Tongue (tissue), 2 donors: ENCODE measurements around the gene CTTN. TPM values are rescaled to one million over a fixed set of nuclear protein-coding genes. Genes with fewer than 3 reads are reported as not detected.
"Not testable (repeated sequence)": the region's sequence is repeated elsewhere in the genome, so short reads cannot be mapped to it uniquely, and the experiment has no call there.

ENCODE experiments used
- DNase-seq: peaks from one replicate; pipeline ENCODE4 v3.0.0-alpha.2; 2015
- total RNA-seq: library from RNA; depleted of rRNA; stranded (reverse); fragments of >200 nt; gene quantifications from one replicate; pipeline ENCODE4 v1.2.3, GENCODE V29; 2014

CTTN gene
- total RNA-seq, 1 donor from 2014 or later, result 198 TPM

DNA sequence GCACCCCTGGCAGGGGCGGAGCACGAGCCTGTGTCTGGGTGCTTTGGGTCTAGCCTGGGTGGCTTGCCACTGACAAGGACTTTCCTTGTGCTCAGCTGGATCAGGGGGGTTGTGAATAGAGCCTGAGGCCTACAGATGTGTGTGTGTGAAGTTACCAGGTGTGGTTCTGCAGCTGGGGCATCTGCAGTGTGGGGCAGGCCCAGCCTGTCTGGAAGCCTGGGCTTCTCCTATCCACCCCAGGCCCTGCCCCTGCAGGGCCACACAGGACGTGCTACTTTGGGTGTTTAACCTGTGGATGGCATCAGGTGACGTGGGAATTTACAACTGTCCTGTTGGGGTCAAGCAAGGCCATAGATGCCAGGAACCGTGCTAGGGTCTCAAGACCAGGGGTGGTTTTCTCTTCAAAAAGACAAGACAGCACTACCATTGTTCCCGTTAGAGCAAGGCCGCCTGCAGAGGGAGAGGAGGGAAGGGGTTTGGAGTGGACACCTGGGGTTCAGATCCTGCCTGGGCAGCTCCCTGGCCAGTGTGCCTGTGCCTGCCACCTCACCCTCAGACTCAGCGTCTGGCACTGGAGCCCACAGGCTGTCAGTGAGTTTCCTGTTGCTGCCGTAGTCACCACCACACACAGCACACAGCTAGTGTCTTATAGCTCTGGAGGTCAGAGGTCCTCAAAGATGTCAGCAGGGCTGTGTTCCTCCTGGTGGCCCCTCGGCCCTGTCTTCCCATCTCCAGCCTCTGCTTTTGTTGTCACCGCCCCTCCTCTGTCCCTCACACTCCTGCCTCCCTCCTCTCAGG lies 31.6 kb downstream of the CTTN start:
- no peak for DNase-seq

DNA sequence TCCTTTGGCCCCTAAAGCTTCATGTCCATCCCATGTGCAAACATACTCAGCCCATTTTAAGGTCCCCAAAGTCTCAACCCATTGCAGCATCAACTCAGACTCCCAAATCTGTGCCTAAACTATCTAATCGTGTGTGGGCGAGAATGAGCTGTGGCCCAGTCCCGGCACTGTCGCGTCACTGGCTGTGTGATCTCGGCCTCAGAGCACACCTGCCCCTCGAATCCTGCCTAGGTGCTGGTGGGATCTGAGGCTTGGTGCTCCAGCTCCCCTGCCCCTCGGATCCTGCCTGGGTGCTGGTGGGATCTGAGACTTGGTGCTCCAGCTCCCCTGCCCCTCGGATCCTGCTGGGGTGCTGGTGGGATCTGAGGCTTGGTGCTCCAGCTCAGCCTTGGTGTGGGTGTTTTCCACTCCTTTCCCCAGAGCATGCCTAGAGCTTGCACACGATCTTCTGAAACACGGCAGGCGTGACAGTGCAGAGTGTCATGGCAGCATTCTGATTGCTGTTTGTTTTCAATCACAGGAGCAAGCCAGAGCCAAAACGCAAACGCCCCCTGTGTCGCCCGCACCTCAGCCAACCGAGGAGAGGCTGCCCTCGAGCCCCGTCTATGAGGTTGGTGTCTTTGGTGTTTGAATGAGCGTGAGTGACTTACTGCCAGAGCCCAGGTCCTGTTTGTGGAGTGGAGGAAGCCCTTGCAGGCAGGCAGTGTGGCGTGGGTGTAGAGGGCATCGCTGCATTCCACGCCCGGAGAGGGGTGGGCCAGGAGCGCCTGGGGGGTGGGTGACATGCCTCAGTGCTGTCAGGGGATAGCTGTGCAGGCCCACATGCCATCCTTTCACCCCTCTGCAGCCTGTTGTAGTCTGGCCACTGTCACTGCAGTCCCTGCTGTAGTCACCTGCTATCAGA lies 32.6 kb downstream of the CTTN start:
- DNase-seq, result no peak

DNA sequence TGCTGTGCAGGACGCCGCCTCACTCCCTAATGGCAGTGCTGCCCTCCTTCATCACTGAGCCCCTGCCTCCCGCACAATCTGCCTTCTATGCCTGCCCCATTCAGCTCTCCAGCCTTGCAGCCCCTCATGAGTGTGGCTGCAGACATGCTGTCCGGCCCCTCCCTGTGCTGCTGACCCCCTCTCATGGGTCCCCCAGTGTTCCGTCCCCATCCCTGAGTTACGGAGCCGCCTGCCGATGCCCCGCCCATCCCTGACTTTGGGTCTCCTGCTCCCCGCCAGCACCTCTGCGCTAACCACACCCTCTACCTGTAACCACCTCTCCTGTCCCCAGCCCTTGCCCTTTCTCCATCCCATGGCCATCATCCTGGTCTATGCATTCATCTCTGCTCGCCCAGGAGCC lies 33.3 kb downstream of the CTTN start:
- no peak for DNase-seq

DNA sequence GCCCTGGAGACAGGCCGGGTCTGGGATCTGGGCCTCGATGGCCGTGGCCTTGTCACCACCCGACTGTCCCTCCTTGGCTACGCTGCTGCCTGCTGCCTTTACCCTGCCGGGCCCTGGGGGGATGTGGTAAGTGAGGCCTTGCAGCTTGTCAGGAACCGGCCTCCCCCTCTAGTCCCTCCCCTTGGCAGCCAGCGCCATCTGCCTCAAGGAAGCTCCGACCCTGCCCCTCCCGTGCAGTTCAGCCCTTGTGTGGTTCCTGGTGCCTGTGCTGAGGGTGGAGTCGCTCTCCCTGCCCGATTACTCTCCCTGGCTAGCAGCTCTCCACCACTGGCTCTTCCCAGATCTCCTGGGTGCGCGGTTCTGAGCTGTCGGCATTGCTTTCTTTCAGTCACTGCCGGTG lies 33.7 kb downstream of the CTTN start:
- DNase-seq, result no peak

DNA sequence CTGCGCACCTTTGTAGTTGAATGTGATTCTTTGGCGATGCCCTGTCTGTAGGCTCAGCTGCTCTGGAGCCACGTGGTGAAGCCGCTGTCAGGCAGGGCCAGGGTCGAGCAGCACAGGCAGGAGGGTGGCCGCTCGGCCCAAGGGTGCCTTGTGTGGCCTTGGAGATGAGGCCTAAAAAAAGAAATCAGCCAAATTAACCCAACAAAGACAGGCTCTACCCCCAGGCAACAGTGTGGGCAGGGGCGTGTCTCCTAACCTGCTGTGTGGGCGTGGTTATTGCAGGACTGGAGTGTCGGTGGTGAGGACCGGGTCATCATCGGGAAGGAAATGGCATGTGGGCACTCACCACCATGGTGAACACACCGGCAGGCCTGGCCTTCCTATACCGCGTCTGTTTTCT lies 34.3 kb downstream of the CTTN start:
- DNase-seq, result no peak

DNA sequence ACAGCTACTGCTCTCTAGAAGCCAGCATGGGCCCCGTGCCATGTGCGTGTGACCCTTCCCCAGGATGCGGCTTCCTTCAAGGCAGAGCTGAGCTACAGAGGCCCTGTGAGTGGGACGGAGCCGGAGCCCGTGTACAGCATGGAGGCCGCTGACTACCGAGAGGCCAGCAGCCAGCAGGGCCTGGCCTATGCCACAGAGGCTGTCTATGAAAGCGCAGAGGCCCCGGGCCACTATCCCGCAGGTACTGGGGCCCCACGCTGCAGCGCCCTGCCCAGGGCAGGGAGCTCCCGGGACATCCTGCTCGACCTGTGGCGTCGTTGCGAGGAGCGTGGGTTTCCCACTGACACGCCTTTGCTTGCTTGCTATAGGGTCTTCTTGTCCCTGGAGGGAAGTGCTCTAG lies 34.7 kb downstream of the CTTN start:
- DNase-seq, result no peak

DNA sequence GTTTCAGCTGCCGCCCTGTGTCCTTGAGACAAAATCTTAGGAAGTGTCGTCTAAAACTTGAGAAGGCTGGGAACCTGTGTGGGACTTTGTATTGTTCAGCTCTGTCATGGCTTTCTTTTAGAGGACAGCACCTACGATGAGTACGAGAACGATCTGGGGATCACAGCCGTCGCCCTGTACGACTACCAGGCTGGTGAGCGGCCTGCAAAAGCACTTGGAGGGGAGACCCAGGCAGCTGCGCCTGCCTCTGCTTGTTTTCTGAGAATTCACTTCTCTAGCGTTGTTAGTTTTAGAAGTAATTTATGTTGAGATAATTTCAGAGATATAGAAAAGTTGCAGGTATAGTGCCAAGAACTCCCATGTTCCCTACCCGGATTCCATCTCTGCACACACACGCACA lies 35.2 kb downstream of the CTTN start:
- DNase-seq, result no peak

DNA sequence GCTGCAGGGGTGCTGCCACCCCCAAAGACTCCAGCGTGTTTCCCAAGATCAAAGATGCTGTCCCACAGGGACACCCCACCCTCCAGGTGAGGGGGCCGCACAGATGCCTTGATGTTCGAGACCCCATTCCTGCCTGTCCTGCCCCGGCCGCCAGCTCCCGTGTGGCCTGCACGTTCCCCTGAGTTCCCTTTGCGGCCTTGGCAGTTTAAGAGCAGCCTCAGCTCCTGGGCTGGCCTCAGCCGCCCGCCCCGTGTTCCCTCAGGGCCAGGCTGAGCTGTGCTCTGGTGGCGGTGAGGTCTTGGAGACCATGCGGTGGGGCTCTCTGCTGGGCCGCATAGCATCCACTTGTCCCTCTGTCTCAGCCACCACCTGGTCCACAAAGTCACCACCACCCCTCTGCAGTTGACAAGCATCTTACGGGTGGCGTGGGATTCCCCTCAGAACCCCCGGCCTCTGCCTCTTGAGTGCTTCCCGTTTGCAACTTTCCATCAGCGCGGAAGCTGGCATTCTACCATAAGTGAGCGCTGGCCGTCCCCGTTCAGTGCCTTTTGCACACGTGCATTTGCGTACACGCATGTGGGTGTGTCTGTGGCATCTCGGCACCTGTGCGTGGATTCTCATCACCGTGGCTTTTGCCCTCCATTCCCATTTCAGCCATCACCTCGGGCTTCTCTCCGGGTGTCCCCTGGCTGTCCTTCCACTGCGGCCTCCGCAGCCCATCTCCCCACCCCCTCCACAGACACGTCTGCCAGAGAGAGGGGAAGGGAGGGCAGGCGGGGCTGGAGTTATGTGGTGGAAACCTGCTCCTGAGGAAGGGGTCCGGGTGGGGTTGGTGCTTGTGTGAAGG lies 35.9 kb downstream of the CTTN start:
- DNase-seq, result no peak

DNA sequence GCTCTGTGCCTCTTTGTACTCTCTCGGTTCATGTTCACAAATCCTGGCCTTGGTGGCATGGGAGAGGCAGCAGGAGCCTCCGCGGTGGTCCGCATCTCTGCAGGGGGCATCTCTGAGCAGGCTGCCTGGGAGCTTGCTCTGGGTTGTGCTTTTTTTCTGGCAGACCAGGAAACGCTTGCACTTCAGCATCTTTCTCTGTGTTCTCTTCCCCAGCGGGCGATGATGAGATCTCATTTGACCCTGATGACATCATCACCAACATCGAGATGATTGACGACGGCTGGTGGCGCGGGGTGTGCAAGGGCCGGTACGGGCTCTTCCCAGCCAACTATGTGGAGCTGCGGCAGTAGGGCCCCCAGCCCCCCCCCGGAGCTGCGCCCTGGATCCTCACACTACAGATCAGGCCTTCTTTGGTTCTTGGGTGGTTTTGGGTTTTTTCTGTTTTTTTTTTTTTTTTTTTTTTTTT lies 36.5 kb downstream of the CTTN start:
- DNase-seq, result peak; percentile 84

DNA sequence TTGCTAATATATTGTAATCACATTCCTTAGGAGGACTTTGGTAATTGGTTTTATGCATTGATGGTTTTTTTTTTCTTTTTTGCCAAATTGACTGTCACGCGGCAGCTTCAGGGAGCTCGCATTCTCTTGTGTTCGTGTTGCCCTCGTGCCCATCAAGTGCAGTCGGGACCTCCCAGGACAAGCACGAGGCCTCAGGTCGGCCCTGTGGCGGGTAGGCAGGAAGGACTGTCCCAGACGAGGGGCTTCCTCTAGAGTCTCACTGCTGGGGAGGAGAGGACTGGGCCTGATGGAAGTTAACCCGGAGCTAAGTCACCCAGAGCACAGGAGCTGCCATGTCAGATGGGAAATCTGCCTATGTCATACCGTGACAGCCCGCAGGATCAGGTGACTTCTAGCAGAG lies 37.0 kb downstream of the CTTN start:
- no peak for DNase-seq

DNA sequence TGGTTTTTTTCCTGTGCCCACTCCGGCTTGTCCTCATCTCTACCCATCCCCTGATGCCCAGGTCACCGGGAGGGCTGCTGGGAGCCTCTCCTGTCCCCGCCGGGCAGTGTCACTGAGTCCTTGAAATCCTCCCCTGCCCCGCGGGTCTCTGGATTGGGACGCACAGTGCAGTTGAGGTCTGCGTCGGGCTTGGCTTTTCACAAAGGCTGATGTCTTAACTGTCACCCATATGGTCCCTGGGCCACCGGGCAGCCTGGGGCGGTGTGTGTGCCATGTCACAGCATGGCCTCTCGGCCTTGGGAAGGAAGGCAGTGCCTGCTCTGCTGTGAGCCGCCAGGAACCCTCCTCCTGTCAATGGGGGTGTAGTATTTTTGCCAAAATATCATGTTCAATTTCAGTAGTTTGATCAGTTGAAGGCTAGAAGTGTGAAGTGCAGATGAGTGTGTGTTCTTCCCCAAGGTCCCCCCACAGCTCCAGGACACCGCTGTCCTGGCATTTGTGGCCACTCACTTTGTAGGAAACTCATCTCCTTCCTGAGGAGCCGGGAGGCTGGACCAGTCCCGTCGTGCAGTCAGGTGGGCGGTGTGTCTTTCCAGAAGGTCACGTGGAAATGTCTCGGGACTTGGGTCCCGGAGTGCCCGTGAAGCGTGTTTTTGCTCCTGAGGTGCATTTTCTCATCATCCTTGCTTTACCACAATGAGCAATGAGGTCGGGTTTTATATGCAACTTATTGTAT lies 37.6 kb downstream of the CTTN start:
- DNase-seq, result no peak

DNA sequence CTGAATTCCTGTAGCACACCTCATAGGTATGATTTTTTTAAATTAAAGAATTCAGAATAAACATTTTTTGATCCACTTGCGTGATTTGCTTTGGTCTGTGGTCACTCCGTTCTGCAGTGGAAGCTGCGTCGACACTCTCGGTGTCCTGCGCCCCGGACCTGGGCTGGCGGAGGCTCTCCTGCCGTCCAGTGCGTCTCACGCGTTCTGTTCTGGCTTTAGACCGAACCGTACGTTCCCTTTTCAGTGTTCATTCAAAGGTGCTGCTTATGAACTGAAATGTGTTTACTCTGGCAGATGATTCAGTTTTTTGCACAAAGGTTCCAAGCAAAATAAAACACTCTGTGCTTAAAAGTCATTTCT lies 38.2 kb downstream of the CTTN start:
- no peak for DNase-seq

DNA sequence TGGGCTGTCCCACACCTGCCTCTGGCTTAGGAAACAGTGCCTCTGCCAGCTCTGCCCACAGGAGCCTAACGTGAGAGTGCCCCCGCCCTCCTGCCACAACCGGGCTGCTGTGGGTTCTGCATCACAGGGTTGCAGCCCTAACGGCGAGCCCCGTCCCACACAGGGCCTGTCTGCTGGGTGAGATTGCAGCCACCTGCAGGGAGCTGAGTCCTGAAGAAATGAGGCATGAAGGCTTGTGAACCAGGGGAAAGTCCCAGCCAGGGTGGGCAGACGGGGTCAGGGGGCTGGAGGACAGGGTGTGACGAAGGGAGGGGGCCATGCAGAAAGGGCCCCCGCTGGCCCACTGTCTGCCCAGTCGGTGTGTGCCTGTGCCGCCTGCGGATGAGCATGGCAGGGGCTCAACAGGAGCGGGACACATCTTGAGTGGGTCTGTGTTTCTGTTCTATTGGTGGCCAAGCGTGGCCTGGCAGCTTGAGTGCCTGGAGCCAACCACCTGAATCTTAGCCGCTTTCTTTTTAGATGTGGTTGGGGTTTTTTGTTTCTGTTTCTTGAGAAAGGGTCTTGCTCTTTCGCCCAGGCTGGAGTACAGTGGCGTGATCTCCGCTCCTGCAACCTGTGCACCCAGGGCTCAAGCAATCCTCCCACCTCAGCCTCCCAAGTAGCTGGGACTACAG lies 38.9 kb downstream of the CTTN start:
- no peak for DNase-seq

DNA sequence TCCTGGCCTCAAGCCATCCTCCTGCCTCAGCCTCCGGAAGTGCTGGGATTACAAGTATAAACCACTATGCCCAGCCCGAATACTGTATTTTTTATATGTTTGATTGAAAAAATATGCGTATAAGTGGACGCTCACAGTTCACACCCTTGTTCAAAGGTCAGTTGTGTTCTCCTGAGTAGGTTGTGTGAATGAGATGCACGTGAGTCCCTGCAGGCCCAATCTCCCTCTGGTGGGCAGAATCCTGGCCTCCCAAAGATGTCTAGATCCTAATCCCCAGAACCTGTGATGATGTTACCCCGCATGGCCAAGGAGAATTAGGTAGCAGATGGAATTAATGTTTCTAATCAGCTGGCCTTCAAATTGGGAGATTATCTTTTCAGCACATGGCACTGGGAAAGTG lies 41.9 kb downstream of the CTTN start:
- no peak for DNase-seq

DNA sequence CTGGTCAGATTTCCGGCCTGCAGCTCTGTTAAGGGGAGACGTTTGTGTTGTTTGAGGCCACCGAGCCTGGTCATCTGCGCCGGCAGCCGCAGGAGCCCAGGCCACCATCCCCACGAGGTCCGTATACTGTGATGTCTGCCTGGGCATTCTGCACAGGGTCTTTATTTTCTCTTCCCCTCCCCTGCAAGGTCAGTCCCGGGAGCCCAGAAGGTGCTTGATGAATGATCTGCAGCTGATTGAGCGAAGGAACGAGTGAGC lies 45.4 kb downstream of the CTTN start:
- no peak for DNase-seq

DNA sequence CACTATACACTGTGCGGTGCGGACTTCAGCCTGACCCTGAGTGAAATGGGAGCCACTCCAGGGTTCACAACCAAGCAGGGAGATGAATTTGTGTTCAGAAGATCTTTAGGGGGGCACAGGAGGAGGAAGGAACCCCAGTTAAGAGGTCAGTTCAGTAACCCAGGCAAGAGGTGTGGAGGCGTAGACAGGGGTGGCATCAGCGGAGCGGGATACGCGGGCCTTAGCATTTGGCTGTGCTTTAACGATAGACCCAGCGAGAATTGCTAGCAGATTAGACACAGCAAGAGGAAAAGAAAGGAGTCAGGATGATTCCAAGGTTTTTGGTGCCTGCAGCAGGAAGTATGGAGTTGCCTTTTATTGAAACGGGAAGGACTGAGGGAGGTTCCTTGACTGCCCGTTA lies 46.8 kb downstream of the CTTN start:
- no peak for DNase-seq

DNA sequence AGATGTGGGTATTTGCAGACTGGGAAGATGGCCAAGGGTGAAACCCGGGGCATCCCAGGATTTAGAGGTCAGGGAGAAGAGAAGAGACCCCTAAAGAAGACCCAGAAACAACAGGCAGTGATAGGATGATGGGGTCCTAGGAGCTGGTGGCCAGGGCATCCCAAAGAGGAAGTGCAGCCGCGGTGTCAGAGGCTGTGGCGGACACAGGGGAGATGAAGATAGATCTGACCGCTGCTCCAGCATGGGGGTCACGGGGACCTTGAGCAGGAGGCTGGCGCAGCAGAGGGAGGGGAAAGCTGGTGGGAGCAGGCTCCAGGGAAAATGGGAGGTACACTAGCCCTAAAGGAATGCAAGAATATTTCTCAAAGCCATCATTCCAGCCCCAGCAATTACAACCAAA lies 47.3 kb downstream of the CTTN start:
- DNase-seq, result no peak

DNA sequence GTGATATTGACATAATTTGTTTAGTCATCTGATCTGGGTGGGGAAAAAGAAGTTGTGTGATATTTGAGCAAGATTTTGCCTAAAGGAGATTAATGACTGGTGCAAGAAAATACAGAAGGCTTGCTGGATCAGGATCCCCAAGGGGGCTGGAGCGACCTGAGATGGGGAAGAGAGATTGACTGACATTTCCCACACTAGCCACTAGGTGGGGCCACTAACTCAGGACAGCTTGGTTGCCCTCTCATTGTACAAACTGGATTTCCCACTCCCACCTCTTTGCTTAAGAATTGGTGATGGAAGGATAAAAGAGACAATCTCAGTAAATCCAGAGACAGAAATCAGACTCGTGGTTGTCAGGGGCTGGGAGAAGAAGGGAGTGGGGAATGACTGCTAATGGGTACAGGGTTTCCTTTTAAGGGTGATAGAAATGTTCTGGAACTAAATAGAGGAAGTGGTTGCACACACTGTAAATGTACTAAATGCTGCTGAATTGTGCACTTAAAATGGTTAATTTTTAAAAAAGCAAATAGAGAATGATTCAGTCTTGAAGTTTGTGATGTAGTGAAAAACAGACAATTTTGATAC lies 50.7 kb downstream of the CTTN start:
- DNase-seq, result no peak

DNA sequence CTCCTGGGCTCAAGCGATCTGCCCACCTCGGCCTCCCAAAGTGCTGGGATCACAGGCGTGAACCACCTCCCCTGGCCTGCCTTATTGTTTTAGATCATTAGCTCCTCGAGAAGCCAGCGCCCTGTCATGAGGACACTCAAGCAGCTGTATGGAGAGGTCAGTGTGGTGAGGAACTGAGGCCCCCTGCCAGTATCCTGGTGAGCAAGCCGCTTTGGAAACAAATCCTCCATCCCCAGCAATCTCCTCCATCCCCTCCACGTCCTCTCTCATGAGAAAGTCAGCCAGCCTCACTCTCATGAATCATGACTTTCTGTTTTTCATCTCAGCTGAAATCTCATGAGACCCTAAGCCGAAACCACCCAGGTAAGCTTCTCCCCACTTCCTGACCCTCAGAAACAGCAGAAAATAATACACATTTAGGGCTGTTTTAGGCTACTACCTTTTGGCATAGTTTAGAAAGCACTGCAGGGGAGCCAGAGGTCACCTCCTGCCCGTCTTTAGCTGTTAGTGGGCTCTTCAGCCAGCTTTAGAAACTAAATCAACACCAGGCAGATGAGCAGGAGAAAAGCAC lies 56.0 kb downstream of the CTTN start:
- no peak for DNase-seq

DNA sequence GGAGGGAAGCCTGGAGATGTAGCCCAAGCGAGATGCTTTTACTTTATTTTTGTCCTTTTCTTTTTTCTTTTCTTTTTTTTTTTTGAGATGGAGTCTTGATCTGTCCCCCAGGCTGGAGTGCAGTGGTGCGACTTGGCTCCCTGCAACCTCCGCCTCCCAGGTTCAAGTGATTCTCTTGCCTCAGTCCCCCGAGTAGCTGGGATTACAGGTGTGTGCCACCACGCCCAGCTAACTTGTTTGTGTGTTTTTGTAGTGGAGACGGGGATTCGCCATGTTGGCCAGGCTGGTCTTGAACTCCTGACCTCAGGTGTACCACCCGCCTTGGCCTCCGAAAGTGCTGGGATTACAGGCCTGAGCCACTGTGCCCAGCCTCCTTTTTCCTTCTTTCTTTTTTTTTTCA lies 56.5 kb downstream of the CTTN start:
- DNase-seq, result not testable (repeated sequence)

DNA sequence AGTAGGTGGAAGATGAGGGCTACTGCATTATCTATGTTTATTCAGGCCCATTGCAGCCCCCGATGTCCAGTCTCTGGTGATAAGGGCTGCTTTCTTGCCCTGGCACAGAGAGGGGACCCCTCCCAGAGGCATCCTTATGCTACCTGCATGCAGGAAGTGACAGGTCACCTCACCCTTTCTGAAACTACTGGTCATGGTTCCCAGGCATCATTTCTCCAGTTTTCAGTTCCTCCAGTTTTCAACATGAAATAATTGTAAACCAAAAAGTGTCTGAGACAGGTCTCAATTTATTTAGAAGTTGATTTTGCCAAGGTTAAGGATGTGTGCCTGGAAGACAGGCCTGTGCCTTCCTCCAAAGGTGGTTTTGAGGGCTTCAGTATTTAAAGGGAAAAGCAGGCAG lies 57.0 kb downstream of the CTTN start:
- no peak for DNase-seq
